GM12878 (cell line): ENCODE data around the gene TEX55.
A peak's percentile ranks its signal among the peaks of the same experiment; 100 is the strongest.

ENCODE experiments used
- EZH2 ChIP-seq: IDR thresholded peaks from 2 replicates; pipeline ENCODE4 v1.6.1; 2012; ENCODE audit warnings: low read depth, mild to moderate bottlenecking, control low read depth, inconsistent platforms, low read length, borderline replicate concordance; ENCODE audit not compliant: control insufficient read depth
- FOXM1 ChIP-seq: IDR thresholded peaks from 2 replicates; pipeline ENCODE4 v1.6.1; 2012; ENCODE audit warnings: low read depth, mild to moderate bottlenecking, inconsistent platforms, low read length, moderate library complexity
- HDAC6 ChIP-seq: fragments of 200-600 bp; sonication (generic); IDR thresholded peaks from one replicate; pipeline ENCODE4 v1.8.0; 2017; ENCODE audit warnings: antibody characterized with exemption; ENCODE audit not compliant: unreplicated experiment
- IKZF2 ChIP-seq, 2 experiments: fragments of 450-650 bp; IDR thresholded peaks; 2 replicates each; pipeline ENCODE4 v1.6.1; 2017; ENCODE audit warnings: mild to moderate bottlenecking in 2 of 2, moderate library complexity in 2 of 2
- IRF4 ChIP-seq: IDR thresholded peaks from 2 replicates; pipeline ENCODE4 v1.6.1; 2011; ENCODE audit warnings: low read depth, low read length
- JUNB ChIP-seq: IDR thresholded peaks from 2 replicates; pipeline ENCODE4 v1.6.1; 2016; ENCODE audit warnings: antibody characterized with exemption, mild to moderate bottlenecking
- MXI1 ChIP-seq: fragments of 150-350 bp; IDR thresholded peaks from 2 replicates; pipeline ENCODE4 v1.6.1; 2011; ENCODE audit warnings: low read depth, mild to moderate bottlenecking, inconsistent platforms, low read length, improper control_type of control experiment
- POLR2A ChIP-seq: IDR thresholded peaks from 2 replicates; pipeline ENCODE4 v1.6.1; 2011; ENCODE audit warnings: low read depth, mild to moderate bottlenecking, low read length
- POLR2AphosphoS5 ChIP-seq: IDR thresholded peaks from 2 replicates; pipeline ENCODE4 v1.6.1; 2011; ENCODE audit warnings: mild to moderate bottlenecking, low read length, inconsistent platforms
- SP1 ChIP-seq: IDR thresholded peaks from one replicate; pipeline ENCODE4 v1.6.1; 2011; ENCODE audit warnings: low read depth, low read length
- ZNF274 ChIP-seq: IDR thresholded peaks from one replicate; pipeline ENCODE4 v1.8.0; 2011; ENCODE audit not compliant: insufficient read length, insufficient read depth
- TF ChIP-seq, protein P1 (sequence below): fragments of 450-650 bp; IDR thresholded peaks from 2 replicates; pipeline ENCODE4 v1.6.1; 2017; ENCODE audit warnings: mild to moderate bottlenecking
- TF ChIP-seq, protein P2 (sequence below), 3 experiments: IDR thresholded peaks in 2 of 3; conservative IDR thresholded peaks in 1 of 3; 2 replicates each; pipeline ENCODE4 v1.5.1; 2011; ENCODE audit warnings: low read depth in 3 of 3, low read length in 3 of 3, mild to moderate bottlenecking in 3 of 3, control low read depth in 2 of 3, moderate library complexity in 2 of 3, inconsistent platforms in 1 of 3, mixed read lengths in 1 of 3; ENCODE audit not compliant: control insufficient read depth in 2 of 3, insufficient read depth in 1 of 3; ENCODE audit errors: extremely low read depth in 1 of 3

DNA sequence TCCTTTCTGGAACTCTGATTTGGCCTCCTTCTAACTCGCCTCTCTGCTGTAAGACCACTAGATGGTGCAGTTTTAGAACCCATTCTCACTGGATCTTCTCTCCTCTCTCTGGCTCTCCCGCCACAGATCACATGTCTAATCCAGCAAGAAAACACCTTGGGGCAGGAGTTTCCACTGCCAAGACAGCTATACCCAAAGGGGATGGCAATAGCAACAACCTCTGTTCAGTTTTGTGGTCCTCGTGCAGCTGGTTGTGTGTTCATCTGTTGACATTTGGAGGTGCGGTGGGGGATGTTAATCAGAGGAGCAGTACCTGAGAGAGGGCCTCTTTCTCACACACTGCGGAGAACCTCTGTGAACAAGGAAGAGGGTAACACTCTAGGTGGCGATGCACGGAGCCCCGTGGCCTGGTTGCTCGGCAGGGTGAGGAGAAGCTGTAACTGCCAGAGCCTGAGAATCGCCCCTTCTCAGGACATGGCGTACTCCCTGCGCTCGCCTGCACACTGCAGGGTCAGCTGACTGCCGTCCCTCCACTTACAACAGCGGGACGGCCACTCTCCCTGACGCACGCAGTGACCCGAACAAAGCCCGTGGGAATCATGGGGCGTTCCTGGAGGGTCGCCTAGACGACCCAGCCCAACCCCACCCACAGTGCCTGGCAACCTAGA lies at the start of gene TEX55:
- no peak for TF ChIP-seq SP1
- no peak for TF ChIP-seq FOXM1
- TF ChIP-seq POLR2A = no peak
- TF ChIP-seq IRF4 = no peak
- TF ChIP-seq, protein P1, sequence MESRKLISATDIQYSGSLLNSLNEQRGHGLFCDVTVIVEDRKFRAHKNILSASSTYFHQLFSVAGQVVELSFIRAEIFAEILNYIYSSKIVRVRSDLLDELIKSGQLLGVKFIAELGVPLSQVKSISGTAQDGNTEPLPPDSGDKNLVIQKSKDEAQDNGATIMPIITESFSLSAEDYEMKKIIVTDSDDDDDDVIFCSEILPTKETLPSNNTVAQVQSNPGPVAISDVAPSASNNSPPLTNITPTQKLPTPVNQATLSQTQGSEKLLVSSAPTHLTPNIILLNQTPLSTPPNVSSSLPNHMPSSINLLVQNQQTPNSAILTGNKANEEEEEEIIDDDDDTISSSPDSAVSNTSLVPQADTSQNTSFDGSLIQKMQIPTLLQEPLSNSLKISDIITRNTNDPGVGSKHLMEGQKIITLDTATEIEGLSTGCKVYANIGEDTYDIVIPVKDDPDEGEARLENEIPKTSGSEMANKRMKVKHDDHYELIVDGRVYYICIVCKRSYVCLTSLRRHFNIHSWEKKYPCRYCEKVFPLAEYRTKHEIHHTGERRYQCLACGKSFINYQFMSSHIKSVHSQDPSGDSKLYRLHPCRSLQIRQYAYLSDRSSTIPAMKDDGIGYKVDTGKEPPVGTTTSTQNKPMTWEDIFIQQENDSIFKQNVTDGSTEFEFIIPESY = no peak
- no peak for TF ChIP-seq MXI1
- TF ChIP-seq HDAC6 = no peak
- TF ChIP-seq POLR2AphosphoS5 = no peak
- no peak for TF ChIP-seq ZNF274
- no peak for TF ChIP-seq JUNB
- TF ChIP-seq IKZF2 (IDR thresholded peaks at IDR 0.05) = no peak
- TF ChIP-seq, protein P2, sequence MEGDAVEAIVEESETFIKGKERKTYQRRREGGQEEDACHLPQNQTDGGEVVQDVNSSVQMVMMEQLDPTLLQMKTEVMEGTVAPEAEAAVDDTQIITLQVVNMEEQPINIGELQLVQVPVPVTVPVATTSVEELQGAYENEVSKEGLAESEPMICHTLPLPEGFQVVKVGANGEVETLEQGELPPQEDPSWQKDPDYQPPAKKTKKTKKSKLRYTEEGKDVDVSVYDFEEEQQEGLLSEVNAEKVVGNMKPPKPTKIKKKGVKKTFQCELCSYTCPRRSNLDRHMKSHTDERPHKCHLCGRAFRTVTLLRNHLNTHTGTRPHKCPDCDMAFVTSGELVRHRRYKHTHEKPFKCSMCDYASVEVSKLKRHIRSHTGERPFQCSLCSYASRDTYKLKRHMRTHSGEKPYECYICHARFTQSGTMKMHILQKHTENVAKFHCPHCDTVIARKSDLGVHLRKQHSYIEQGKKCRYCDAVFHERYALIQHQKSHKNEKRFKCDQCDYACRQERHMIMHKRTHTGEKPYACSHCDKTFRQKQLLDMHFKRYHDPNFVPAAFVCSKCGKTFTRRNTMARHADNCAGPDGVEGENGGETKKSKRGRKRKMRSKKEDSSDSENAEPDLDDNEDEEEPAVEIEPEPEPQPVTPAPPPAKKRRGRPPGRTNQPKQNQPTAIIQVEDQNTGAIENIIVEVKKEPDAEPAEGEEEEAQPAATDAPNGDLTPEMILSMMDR (IDR thresholded peaks at IDR 0.05 in 2 of 3, conservative IDR thresholded peaks at IDR 0.05 in 1 of 3; ENCODE audit: control insufficient read depth in 2 of 3, extremely low read depth in 1 of 3, insufficient read depth in 1 of 3, low read depth in 3 of 3, low read length in 3 of 3) = peak; percentile 48 to 57 (median 49); a peak in 5 of 6 replicates
- TF ChIP-seq EZH2 = no peak
